GM21737 (cell line): ENCODE data around the gene KIFC3.
"Not testable (repeated sequence)": the region's sequence is repeated elsewhere in the genome, so short reads cannot be mapped to it uniquely, and the experiment has no call there.

ENCODE experiments used
- ATAC-seq: cut with Tn5 transposase; IDR thresholded peaks from one replicate; pipeline ENCODE4 v1.9.1; 2021; ENCODE audit warnings: mild to moderate bottlenecking, moderate library complexity; ENCODE audit not compliant: unreplicated experiment

The KIFC3 gene

GRCh38 chr16:57756424-57757325 lies 45.6 kb downstream of the KIFC3 start:
- no peak for ATAC-seq

DNA sequence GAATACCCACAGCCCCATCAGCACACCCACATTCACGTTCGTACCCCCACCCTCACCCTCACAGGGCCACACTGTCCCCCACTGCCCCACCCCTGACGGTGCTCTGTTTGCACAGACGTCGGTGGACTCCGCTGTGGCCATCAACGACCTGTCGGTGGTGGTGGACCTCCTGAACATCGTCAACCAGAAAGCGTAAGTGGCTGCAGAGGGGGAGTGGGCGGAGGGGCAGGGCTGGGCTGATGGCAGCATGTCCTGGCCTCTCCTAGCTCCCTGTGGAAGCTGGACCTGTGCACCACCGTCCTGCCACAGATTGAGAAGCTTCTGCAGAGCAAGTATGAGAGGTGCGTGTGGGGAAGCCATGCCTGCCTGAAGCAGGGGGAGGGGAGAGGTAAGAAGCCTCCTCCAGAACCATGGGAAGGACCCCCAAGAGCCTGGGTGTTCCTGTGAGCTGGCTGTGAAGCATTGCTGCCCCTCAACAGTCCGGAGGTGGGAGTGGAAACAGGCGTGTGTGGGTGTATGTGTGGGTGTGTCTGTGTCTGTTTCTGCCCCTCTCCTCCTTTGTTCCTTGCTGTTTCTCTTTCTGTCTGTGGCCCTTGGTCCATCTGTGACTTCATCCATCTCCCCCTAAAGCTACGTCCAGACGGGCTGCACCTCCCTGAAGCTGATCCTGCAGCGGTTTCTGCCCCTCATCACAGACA lies 46.4 kb downstream of the KIFC3 start:
- ATAC-seq, result no peak

- ATAC-seq, result no peak
Observed at GRCh38 chr16:57755061-57755684, 47.1 kb downstream of the KIFC3 start.

- ATAC-seq, result no peak
Observed at GRCh38 chr16:57754354-57755060, 47.8 kb downstream of the KIFC3 start.

DNA sequence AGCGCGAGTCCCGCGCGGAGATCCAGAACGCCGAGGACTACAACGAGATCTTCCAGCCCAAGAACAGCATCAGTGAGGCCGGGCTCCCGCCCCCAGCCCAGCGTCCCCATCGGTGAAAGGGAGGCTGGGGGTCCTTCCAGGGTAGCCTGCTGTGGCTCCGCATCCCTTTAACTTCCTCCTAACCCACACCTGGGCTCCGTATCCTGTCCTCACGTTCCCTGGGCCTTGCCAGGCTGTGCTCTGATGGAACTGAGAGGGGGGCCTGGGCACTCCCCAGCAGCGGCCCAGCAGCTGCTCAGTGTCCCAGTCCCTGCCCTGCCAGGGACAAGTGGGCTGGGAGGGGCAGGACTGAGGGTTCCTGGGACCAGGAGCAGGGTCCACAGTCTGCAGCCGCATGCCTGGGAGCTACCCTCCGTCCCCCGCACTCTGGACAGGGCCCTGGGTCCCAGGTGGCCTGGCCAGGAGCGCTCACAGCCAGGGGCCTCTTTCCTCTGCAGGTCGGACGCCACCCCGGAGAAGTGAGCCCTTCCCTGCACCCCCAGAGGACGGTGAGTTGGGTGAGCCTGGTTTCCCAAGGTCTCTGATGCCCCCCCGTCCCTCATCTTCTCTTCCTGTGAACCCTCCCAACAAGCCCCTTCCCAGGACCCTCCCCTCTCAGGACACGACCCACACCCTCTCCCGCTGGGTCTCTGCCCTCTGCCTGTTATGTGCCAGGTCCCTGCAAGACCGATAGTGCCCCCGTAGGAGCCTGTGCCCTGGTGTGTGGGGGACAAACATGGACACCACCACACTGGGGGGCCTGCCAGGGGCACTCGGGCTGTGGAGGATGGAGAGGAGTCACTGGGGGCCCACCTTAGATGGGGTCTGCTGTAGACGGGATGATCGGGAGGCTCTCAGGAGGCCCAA lies 48.6 kb downstream of the KIFC3 start:
- no peak for ATAC-seq

- ATAC-seq, result no peak
Observed at GRCh38 chr16:57752581-57753447, 49.5 kb downstream of the KIFC3 start.

DNA sequence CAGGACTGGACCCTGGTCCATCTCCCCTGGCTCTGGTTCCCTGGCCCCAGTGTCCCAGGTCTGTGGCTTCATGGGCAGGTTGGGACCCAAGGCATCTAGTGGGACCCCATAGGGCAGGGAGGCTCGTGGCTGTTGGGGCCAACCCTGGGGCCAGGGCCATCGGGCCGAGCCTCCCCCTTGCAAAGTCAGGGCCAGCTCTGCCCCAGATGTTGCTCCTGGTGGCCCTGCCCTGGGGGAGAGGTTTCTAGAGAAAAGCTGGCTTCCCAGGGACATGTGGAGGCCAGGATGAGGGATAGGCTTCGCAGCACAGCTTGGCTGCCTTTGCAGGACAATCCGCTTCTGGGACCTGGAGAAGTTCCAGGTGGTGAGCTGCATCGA lies 50.1 kb downstream of the KIFC3 start:
- ATAC-seq, result no peak

- ATAC-seq, result no peak
Observed at GRCh38 chr16:57751539-57752202, 50.6 kb downstream of the KIFC3 start.

DNA sequence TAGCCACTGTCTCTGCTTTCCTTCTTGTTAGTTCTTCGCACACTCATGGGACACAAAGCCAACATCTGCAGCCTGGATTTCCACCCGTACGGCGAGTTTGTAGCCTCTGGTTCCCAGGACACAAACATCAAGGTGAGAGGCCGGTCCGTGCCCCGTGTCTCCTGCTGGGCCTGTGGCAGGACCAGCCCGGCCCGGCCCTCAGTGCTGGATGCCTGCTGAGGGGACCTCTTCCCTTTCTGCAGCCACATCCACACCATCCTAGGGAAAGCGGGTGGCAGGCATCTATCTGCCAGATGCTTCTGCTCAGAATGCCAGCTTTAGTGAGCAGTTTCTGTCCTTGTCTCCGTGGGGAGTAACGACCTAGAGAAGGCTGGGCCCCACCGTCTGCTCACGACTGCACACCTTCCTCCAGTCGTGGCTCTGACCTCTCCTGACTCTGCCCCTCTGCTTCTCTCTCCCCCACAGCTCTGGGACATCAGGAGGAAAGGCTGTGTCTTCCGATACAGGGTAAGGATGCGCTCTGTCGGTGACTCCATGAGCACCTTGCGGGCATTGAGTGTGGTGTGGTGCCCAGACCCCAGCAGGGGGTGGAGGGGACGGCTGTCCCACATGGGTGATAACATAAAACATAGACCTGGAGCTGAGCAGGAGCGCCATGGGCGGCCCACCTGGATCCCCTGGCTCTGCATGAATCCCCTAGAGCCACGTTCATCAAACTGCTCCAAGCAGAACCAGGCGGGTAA lies 51.3 kb downstream of the KIFC3 start:
- ATAC-seq, result no peak

DNA sequence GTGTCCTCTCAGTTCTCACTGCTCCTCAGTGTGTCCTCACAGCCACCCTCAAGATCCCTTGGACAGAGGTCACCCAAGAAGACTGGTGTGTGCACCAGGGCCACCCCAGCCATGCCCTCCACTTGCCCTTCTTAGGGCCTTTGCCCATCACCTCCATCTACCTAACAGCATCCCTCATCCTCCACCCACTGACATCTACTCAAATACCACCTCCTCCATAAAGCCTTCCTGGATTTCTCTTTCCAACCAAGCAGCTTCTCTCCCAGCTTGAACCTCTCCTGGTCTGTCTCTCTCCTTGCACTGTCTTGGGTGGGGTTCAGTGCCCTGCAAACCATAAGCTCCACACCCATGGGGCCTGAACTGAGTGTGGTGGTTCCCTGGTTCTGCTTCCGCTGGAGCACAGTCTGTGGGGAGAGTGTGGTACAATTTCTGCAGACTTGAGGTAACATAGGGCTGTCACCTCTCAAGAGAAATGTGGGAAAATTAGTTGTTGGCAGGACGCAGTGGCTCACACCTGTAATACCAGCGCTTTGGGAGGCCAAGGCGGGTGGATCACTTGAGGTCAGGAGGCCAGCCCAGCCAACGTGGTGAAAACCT lies 52.3 kb downstream of the KIFC3 start:
- no peak for ATAC-seq

- no peak for ATAC-seq
Observed at GRCh38 chr16:57749101-57749692, 53.1 kb downstream of the KIFC3 start.

- ATAC-seq, result no peak
Observed at GRCh38 chr16:57748596-57748995, 53.7 kb downstream of the KIFC3 start.

GRCh38 chr16:57747996-57748395 lies 54.3 kb downstream of the KIFC3 start:
- no peak for ATAC-seq

DNA sequence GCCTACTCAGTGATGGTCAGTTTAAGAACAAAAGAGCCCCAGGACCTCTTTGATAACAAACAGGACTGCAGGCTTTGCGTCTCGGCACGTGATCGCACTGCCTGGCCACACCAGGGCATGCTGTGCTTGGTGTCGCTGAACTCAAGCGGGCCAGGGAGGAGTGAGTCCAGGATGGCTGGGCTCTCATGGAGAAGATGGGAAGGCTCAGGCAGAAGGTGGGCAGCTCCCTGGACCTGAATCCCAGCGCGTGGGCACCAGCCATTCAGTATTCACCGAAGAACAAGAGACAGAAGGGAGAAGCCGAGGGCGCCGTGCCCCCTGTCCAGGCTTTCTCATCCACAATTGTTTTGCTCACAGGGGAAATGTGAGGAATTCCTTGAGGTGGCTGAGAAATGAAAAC lies 54.8 kb downstream of the KIFC3 start:
- ATAC-seq, result no peak

DNA sequence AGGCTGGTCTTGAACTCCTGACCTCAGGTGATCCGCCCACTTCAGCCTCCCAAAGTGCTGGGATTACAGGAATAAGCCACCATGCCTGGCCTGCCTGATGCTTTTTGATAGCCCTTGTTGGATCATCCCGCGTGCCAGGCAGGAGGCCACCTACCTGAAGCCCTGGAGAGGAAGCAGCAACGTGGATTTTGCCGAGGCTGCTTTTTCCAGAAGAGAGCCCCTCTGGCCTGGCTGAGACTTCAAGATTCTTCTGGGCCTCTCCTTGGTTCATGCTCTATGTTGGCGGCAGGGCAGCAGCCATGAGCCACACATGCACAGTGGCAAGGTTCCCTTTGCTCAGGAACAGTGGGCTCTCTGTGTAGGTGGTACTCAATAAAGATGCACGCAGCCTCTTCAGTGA lies 55.2 kb downstream of the KIFC3 start:
- no peak for ATAC-seq

GRCh38 chr16:57746316-57746715 lies 56.0 kb downstream of the KIFC3 start:
- not testable (repeated sequence) for ATAC-seq

GRCh38 chr16:57745768-57746167 lies 56.5 kb downstream of the KIFC3 start:
- ATAC-seq, result no peak
